Mesenchymal stem cell (in vitro differentiated cells and primary cell): ENCODE measurements around the gene AHNAK.

ENCODE experiments used
- DNase-seq: peaks from one replicate; pipeline ENCODE4 v3.0.0-alpha.2; 2013
- H2AFZ ChIP-seq: one replicate; pipeline ENCODE4 v1.6.1; 2013; ENCODE audit warnings: low read depth, mild to moderate bottlenecking, control low read depth, inconsistent platforms, low read length, moderate library complexity
- H2AK5ac ChIP-seq: 2 replicates; pipeline ENCODE4 v1.6.1; 2013; ENCODE audit warnings: low read length, moderate library complexity, mild to moderate bottlenecking, inconsistent platforms; ENCODE audit not compliant: severe bottlenecking
- H2BK120ac ChIP-seq: one replicate; pipeline ENCODE4 v1.6.1; 2013; ENCODE audit warnings: low read depth, mild to moderate bottlenecking, inconsistent platforms, low read length, moderate library complexity
- H2BK12ac ChIP-seq, 2 experiments: one replicate each; pipeline ENCODE4 v1.6.1; 2013; ENCODE audit warnings: inconsistent platforms in 2 of 2, low read length in 2 of 2, mild to moderate bottlenecking in 2 of 2, moderate library complexity in 2 of 2, control low read depth in 1 of 2
- H2BK15ac ChIP-seq: one replicate; pipeline ENCODE4 v1.6.1; 2013; ENCODE audit warnings: mild to moderate bottlenecking, low read depth, inconsistent platforms; ENCODE audit not compliant: poor library complexity, severe bottlenecking
- H2BK5ac ChIP-seq: 2 replicates; pipeline ENCODE4 v1.6.1; 2013; ENCODE audit warnings: low read depth, mild to moderate bottlenecking, low read length, control low read depth, inconsistent platforms; ENCODE audit not compliant: poor library complexity, severe bottlenecking
- H3K14ac ChIP-seq, 2 experiments: one replicate each; pipeline ENCODE4 v1.6.1; 2013; ENCODE audit warnings: inconsistent platforms in 2 of 2, low read length in 2 of 2, control low read depth in 1 of 2, mild to moderate bottlenecking in 1 of 2, moderate library complexity in 1 of 2
- H3K18ac ChIP-seq, 2 experiments: one replicate each; pipeline ENCODE4 v1.6.1; 2013; ENCODE audit warnings: inconsistent platforms in 2 of 2, low read length in 2 of 2, control low read depth in 1 of 2, low read depth in 1 of 2, mild to moderate bottlenecking in 1 of 2
- H3K23ac ChIP-seq, 2 experiments: one replicate each; pipeline ENCODE4 v1.6.1; 2013; ENCODE audit warnings: inconsistent platforms in 2 of 2, low read length in 2 of 2, mild to moderate bottlenecking in 2 of 2, moderate library complexity in 2 of 2, control low read depth in 1 of 2
- H3K27ac ChIP-seq: 2 replicates; pipeline ENCODE4 v1.5.1; 2013; ENCODE audit warnings: mild to moderate bottlenecking, moderate library complexity, low read length, control low read depth, inconsistent platforms; ENCODE audit not compliant: poor library complexity, severe bottlenecking
- H3K27me3 ChIP-seq, 2 experiments: 2 replicates each; pipeline versions ENCODE4 v1.6.1 to v1.7.0; 2013; ENCODE audit warnings: low read length in 2 of 2, mild to moderate bottlenecking in 2 of 2, moderate library complexity in 2 of 2, control low read depth in 1 of 2, inconsistent platforms in 1 of 2; ENCODE audit not compliant: control insufficient read depth in 1 of 2, insufficient read depth in 1 of 2
- H3K36me3 ChIP-seq, 2 experiments: 2 replicates each; pipeline versions ENCODE4 v1.6.1 to v1.7.0; 2013; ENCODE audit warnings: low read length in 2 of 2, control low read depth in 1 of 2, inconsistent platforms in 1 of 2, low read depth in 1 of 2, mild to moderate bottlenecking in 1 of 2; ENCODE audit not compliant: insufficient read depth in 2 of 2, control insufficient read depth in 1 of 2
- H3K4ac ChIP-seq, 2 experiments: one replicate each; pipeline ENCODE4 v1.6.1; 2013; ENCODE audit warnings: inconsistent platforms in 2 of 2, low read length in 2 of 2, mild to moderate bottlenecking in 2 of 2, moderate library complexity in 2 of 2, control low read depth in 1 of 2, low read depth in 1 of 2
- H3K4me1 ChIP-seq: 2 replicates; pipeline ENCODE4 v1.6.1; 2013; ENCODE audit warnings: low read depth, low read length, control low read depth; ENCODE audit not compliant: control insufficient read depth, insufficient read depth
- H3K4me2 ChIP-seq: 2 replicates; pipeline ENCODE4 v1.6.1; 2013; ENCODE audit warnings: low read length, mild to moderate bottlenecking, inconsistent platforms; ENCODE audit not compliant: poor library complexity, severe bottlenecking
- H3K4me3 ChIP-seq, 2 experiments: 2 replicates each; pipeline versions ENCODE4 v1.5.1 to v1.7.0; 2013; ENCODE audit warnings: low read length in 2 of 2, mild to moderate bottlenecking in 2 of 2, control low read depth in 1 of 2, low read depth in 1 of 2; ENCODE audit not compliant: insufficient read depth in 1 of 2
- H3K79me1 ChIP-seq: replicated peaks from 2 replicates; pipeline ENCODE4 v1.6.1; 2013; ENCODE audit warnings: mild to moderate bottlenecking, control low read depth, low read length, inconsistent platforms; ENCODE audit not compliant: poor library complexity, severe bottlenecking
- H3K9ac ChIP-seq: 2 replicates; pipeline ENCODE4 v1.7.0; 2013; ENCODE audit warnings: mild to moderate bottlenecking, low read length, moderate library complexity
- H3K9me3 ChIP-seq: 2 replicates; pipeline ENCODE4 v1.7.0; 2013; ENCODE audit warnings: mild to moderate bottlenecking, low read length; ENCODE audit not compliant: control insufficient read depth
- H4K8ac ChIP-seq: one replicate; pipeline ENCODE4 v1.6.1; 2013; ENCODE audit warnings: inconsistent platforms, mild to moderate bottlenecking, low read length, moderate library complexity
- H4K91ac ChIP-seq: one replicate; pipeline ENCODE4 v1.6.1; 2013; ENCODE audit warnings: mild to moderate bottlenecking, low read length, inconsistent platforms
- WGBS: methylation state at CpG from one replicate; pipeline ENCODE4 v1.1.7; 2013; ENCODE audit warnings: mixed read lengths; 5-methylcytosine and 5-hydroxymethylcytosine counted together

The AHNAK gene

DNA sequence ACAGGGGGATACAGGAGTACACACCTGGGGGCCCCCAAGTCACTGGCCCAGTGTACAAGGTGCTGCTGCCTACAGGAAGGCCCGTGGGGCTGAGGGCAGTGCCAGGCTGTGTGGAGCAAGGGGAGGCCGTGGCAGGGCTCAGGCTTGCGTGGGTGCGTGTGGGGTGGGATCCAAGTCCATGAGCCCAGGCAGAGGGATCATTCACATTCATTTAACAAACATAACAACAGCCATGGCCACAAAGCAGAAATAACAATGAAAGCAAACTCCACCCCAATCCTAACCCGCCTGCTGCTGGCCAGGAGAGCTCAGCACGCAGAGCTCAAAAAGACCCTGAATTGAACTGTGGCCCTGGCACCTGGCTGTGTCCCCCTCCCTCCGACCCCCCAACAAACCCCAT lies 144.8 kb downstream of the AHNAK start:
- WGBS: 94% methylated on average over 5 of the region's 7 CpGs
- Histone ChIP-seq H2BK12ac (no peak overlapping the region), H2AFZ (no peak overlapping the region), H3K23ac (no peak overlapping the region), H3K4me2 (no peak overlapping the region), H2AK5ac (no peak overlapping the region), H4K91ac (peak overlapping the region; percentile 19), H3K4me3 (peak overlapping the region in 1 of 2 experiments; percentile 55), H4K8ac (no peak overlapping the region), H2BK15ac (no peak overlapping the region), H3K4me1 (peaks cover 17% of the 10 kb centered on the region), H3K14ac (no peak overlapping the region), H3K27me3 (no peaks in the 10 kb centered on the region), H2BK120ac (no peak overlapping the region), H2BK5ac (no peak overlapping the region), H3K79me1 (no peaks in the 10 kb centered on the region), H3K18ac (peak overlapping the region in 1 of 2 experiments; percentile 13), H3K9me3 (no peaks in the 10 kb centered on the region), H3K36me3 (no peaks in the 10 kb centered on the region), H3K9ac (peak overlapping the region; percentile 52), H3K27ac (no peak overlapping the region), H3K4ac (no peak overlapping the region)
- DNase-seq: no peak

DNA sequence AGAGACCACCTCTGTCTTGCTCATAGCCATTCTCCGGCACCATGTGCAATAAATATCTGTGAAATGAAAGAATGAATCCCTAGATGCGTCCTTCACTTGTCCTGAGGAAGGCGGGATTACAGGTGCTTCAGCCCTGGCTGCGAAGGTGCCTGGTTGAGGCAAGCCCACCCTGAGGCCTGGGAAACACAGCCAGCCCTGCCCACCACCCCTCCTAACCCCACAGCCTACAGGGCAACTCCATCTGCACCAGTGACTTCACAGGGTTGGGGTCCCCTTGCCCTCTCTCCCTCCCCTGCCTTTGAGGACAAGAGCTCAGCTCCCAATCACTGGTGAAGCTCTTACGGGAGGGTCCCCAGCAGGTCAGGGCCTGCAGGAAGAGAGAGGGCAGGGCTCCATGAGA lies 145.2 kb downstream of the AHNAK start:
- no peak overlapping the region for H3K23ac ChIP-seq

DNA sequence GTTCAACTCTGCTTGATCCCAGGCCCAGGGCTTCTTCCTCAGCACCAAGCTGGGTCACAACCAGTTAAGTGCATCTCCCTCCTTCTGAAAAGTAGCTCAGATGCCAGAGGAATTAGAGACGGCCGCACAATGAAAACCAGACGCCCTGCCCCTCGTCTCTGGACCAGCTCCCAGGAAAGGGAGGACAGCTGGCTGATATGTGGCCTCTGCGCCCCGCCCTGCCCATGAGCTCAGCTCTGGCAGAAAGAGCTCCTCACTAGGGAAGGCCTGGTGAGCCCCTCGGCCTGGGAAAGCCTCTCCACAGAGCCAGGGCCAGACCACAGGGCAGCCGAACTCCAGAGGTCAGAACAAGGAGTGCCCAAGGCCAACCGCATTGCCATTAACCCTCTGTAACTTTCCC lies 145.8 kb downstream of the AHNAK start:
- Histone ChIP-seq H2BK5ac (no peak overlapping the region), H3K9ac (peak overlapping the region; percentile 29), H3K18ac (peak overlapping the region in 1 of 2 experiments; percentile 12), H2BK120ac (no peak overlapping the region), H3K27ac (no peak overlapping the region), H2BK15ac (no peak overlapping the region), H2BK12ac (peak overlapping the region in 1 of 2 experiments; percentile 4), H4K8ac (peak overlapping the region; percentile 57), H3K4me3 (peak overlapping the region in 1 of 2 experiments; percentile 15), H3K9me3 (no peaks in the 10 kb centered on the region), H4K91ac (no peak overlapping the region), H3K4ac (no peak overlapping the region), H3K4me2 (no peak overlapping the region), H3K36me3 (no peaks in the 10 kb centered on the region), H3K79me1 (no peaks in the 10 kb centered on the region), H3K14ac (no peak overlapping the region), H2AFZ (no peak overlapping the region), H3K23ac (no peak overlapping the region), H3K4me1 (peaks cover 18% of the 10 kb centered on the region), H2AK5ac (no peak overlapping the region), H3K27me3 (no peaks in the 10 kb centered on the region)
- WGBS: 35% methylated on average over 9 of the region's 9 CpGs
- DNase-seq: peak; percentile 61

More for the DNA sequence above, 145.2 kb downstream of the AHNAK start:
- no peak for DNase-seq
- peak overlapping the region; percentile 18 for H3K9ac ChIP-seq
- peak overlapping the region in 1 of 2 experiments; percentile 81 for H2BK12ac ChIP-seq
- no peak overlapping the region for H2BK5ac ChIP-seq
- no peak overlapping the region for H3K4me2 ChIP-seq
- no peaks in the 10 kb centered on the region for H3K9me3 ChIP-seq
- no peaks in the 10 kb centered on the region for H3K79me1 ChIP-seq
- H2AFZ ChIP-seq: no peak overlapping the region
- H3K4ac ChIP-seq: no peak overlapping the region
- peak overlapping the region in 1 of 2 experiments; percentile 15 for H3K4me3 ChIP-seq
- H3K18ac ChIP-seq: no peak overlapping the region
- no peak overlapping the region for H4K8ac ChIP-seq
- H2BK120ac ChIP-seq: no peak overlapping the region
- peaks cover 18% of the 10 kb centered on the region for H3K4me1 ChIP-seq
- peak overlapping the region; percentile 9 for H4K91ac ChIP-seq
- 95% methylated on average over 5 of the region's 5 CpGs for WGBS
- H3K27me3 ChIP-seq: no peaks in the 10 kb centered on the region
- no peaks in the 10 kb centered on the region for H3K36me3 ChIP-seq
- H3K27ac ChIP-seq: no peak overlapping the region
- no peak overlapping the region for H3K14ac ChIP-seq
- H2BK15ac ChIP-seq: no peak overlapping the region
- H2AK5ac ChIP-seq: no peak overlapping the region

DNA sequence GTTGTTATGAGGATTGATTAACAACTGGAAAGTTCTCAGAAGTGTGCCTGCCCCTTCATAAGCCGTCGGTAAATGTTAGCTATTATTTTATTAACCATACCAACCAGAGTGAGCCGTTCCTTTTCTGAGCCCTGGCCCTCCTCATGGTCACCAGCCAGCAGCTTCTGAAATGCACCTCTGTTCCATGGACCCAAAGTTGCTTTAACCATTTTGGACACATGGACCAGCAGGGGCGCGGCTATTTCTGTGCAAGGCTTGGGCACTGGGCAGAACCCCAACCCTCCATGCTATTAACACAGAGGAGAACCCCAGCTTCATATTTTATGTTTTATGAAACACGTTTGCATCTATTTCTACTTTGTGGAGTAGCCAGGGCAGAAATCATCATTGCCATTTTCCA lies 146.3 kb downstream of the AHNAK start:
- H3K27me3 ChIP-seq: no peaks in the 10 kb centered on the region
- H3K27ac ChIP-seq: no peak overlapping the region
- H4K8ac ChIP-seq: no peak overlapping the region
- no peak overlapping the region for H3K14ac ChIP-seq
- H2AFZ ChIP-seq: no peak overlapping the region
- H3K4me2 ChIP-seq: no peak overlapping the region
- H3K9ac ChIP-seq: peak overlapping the region; percentile 29
- no peaks in the 10 kb centered on the region for H3K9me3 ChIP-seq
- no peak overlapping the region for H4K91ac ChIP-seq
- H3K18ac ChIP-seq: no peak overlapping the region
- no peaks in the 10 kb centered on the region for H3K36me3 ChIP-seq
- H2BK15ac ChIP-seq: no peak overlapping the region
- peak overlapping the region in 1 of 2 experiments; percentile 18 for H3K4me3 ChIP-seq
- no peak overlapping the region for H3K23ac ChIP-seq
- peak overlapping the region in 1 of 2 experiments; percentile 11 for H2BK12ac ChIP-seq
- H3K79me1 ChIP-seq: no peaks in the 10 kb centered on the region
- no peak overlapping the region for H2BK5ac ChIP-seq
- peak overlapping the region in 1 of 2 experiments; percentile 26 for H3K4ac ChIP-seq
- DNase-seq: no peak
- H2BK120ac ChIP-seq: no peak overlapping the region
- peaks cover 18% of the 10 kb centered on the region for H3K4me1 ChIP-seq
- 96% methylated on average over 6 of the region's 6 CpGs for WGBS
- no peak overlapping the region for H2AK5ac ChIP-seq
